Stimulated activated CD8-positive, alpha-beta memory T cell treated with anti-CD3 and anti-CD28 coated beads, Interleukin-15, amount 100 ng/mL, for 24 hours (primary cell): ENCODE measurements around the gene COX7B.

Experiments used
- DNase-seq: peaks from one replicate; pipeline ENCODE4 v3.0.0-alpha.2; 2020; ENCODE audit warnings: low read depth

The COX7B gene

DNA sequence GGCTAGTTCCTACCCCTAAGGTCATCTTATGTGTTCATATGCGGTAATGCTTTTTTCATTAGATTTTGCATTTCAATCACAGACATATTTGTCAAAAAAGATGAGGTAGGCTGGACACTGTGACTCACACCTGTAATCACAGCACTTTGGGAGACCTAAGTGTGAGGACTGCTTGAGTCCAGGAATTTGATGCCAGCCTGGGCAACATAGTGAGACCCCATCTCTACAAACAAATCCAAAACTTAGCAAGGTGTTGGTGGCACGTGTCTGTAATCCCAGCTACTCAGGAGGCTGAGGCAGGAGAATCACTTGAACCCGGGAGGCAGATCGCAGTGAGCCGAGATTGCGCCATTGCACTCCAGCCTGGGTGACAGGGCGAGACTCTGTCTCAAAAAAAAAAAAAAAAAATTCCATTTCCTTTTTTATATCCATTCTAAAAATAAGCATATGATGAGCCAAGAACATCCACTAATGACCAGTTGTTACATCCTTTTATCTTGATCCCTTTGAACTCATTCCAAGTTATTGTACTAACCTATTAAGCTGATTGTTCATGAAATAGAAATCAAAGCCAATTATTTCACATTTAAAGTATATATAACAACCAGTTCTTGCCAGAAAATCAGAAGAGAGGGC, 46.8 kb downstream of the COX7B start:
- no peak for DNase-seq

DNA sequence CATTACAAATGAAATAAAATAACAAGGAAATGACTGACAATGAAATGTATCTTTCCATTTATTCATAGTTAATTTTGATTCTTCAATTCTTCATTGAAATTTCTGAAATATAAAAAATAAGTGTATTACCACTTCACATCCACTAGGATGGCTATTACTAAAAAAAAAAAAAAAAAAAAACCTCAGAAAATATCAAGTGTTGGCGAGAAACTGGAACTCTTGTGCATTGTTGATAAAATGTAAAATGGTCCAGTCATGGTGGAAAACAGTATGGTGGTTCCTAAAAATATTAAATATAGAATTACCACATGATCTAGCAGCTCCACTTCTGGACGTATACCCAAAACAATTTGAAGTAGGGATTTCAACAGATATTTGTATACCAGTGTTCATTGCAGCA, 47.3 kb downstream of the COX7B start:
- DNase-seq, result no peak

DNA sequence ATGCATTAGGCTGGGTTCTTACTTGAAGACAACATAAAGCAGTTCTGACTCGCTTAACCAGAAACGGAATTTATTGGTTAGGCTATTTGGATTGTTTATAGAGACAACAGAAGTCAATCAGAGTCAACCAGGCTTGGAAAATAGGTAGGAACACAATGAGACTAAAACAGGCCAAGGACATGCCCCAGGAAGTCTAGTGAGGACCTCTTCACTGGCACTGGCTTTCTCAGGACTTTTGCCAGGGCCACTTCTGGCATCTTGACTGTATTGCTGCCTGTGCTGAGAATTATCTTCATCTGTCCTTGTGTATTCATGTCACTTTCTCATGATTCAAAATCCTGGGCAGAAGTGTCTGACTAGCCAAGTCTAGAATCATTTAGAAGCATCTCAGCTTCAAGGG, 50.6 kb downstream of the COX7B start:
- DNase-seq, result no peak

DNA sequence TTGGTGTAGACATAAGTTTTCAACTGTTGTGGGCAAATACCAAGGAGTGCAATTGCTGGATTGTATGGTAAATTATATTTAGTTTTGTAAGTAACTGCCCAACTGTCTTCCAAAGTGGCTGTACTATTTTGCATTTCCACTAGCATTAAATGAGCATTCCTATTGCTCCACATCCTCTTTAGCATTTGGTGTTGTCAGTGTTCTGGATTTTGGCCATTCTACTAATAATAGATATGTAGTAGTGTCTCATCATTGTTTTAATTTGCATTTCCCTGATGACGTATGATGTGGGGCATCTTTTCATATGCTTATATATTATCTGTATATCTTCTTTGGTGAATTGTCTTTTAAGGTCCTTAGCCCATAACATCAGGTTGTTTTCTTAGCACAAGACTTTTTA, 52.9 kb downstream of the COX7B start:
- no peak for DNase-seq

DNA sequence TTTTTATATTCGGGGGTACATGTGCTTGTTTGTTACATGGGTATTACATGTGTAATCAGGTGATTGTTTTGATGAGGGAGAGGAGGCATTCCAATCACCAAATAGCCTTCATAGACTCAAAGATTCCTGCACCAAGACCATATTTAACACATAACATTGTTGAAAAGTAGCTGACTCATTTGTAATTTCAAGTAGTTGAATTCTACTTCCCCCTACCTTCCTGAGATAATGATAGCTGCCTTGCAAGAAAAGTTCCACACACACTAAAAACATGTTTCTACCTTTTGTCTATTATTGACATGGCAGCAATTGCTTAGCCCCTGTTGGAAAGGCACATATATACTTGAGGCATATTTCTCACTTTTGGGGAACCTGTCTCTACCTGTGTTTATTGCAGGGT, 54.0 kb downstream of the COX7B start:
- no peak for DNase-seq

DNA sequence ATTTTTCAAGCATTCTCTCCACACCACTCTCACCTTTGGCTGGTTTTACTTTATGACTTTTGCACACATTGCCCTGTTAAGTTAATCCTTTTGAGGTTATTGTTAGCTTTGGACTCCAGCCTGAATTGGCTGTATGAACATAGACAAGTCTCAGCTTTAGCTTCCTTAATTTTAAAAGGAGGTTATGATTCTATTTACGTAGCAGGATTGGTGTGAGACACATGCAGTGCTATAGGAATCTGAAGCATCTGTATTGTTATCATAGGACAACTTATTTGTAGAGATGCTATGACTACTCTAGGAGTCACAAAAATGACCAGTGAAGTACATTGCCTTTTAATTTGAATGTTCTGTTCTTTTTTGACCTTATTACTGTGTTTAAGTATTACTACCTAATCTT, 54.4 kb downstream of the COX7B start:
- no peak for DNase-seq
